Right forelimb (tissue), 1 donor: ENCODE results near the gene MRRF.
A peak's percentile ranks its signal among the peaks of the same experiment; 100 is the strongest.

Experiments used
- DNase-seq: peaks from one replicate; pipeline ENCODE4 v3.0.0-alpha.2; 2018

The MRRF gene

GRCh38 chr9:122333169-122333808 lies 68.6 kb downstream of the MRRF start:
- DNase-seq = no peak

- no peak for DNase-seq
Observed at GRCh38 chr9:122334916-122335315, 70.2 kb downstream of the MRRF start.

DNA sequence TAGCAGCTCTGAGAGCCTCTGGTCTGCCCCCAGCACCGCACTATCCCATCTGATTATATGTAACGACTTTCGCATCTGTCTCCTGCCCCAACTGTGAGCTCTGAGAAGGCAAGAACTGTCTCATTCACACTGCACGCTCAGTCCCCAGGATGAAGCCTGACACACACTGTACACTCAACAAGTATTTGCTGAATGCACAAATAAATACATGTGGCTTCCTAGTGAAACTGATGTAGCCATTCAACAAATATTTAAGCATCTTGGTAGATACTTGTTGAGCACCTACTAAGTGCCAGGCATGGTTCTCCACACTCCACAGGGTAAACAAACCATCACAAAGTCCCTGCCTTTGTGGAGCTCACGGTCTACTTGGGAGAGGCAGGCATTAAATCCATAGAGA lies 71.5 kb downstream of the MRRF start:
- no peak for DNase-seq

- no peak for DNase-seq
Observed at GRCh38 chr9:122336866-122337555, 72.3 kb downstream of the MRRF start.

DNA sequence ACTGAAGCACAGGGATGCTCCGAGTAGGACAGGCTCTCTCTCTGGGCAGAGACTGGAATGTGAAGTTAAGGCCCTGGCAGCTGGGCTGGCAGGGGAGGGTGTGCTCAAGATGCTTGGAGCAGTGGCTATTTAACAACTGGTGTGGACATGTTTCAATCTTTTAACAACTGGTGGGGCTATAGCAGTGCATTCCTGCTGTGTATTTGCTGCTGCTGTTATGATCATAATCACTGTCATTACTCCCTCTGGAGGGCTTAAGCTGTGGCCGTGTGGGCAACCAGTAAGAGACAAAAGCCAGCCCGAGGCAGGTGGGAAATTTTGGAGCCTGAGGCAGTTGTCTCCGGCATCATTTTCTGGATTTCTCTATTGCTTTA lies 72.9 kb downstream of the MRRF start:
- DNase-seq = no peak

DNA sequence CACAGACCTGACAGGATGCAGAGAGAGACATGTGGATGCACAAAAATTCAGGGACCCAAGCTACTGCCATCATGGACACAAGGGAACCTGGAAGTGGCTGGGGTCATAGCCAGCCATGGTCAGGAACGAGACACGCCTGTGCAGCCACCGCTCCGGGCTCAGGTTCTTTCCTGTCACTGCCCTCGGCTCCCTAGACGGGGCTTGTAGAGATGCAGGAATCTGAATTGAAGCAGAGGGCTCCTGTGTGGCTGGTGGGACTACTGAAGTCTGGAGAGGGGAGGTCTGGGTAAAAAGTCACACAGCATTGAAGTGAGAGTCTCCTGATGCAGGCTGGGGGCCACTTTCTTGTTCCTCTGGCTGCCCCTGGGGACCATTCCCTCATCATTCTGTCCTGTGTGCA lies 73.9 kb downstream of the MRRF start:
- peak; percentile 19 for DNase-seq

- DNase-seq = peak; percentile 33
Observed at GRCh38 chr9:122338994-122339393, 74.3 kb downstream of the MRRF start.

DNA sequence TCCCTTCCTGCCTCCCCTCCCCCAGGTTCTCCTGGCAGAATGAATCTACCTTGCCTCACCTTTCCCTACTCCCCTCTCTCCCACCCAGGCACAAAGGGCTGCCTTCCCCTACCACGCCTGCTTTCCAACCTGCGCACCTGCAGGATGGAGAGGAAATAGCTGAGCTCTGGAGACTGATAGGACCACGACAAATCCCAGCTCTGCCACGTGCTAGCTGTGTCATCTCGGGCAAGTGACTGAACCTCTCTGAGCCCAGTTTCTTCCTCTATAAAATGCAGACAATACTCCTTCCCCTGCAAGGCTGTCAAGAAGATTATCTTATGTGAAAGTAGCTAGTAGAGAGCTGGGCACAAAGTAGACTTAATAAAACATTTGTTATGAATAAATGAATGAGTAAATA lies 74.9 kb downstream of the MRRF start:
- peak; percentile 26 for DNase-seq

- DNase-seq = no peak
Observed at GRCh38 chr9:122340161-122340560, 75.5 kb downstream of the MRRF start.

GRCh38 chr9:122342323-122343050 lies 77.8 kb downstream of the MRRF start:
- peak; percentile 18 for DNase-seq

DNA sequence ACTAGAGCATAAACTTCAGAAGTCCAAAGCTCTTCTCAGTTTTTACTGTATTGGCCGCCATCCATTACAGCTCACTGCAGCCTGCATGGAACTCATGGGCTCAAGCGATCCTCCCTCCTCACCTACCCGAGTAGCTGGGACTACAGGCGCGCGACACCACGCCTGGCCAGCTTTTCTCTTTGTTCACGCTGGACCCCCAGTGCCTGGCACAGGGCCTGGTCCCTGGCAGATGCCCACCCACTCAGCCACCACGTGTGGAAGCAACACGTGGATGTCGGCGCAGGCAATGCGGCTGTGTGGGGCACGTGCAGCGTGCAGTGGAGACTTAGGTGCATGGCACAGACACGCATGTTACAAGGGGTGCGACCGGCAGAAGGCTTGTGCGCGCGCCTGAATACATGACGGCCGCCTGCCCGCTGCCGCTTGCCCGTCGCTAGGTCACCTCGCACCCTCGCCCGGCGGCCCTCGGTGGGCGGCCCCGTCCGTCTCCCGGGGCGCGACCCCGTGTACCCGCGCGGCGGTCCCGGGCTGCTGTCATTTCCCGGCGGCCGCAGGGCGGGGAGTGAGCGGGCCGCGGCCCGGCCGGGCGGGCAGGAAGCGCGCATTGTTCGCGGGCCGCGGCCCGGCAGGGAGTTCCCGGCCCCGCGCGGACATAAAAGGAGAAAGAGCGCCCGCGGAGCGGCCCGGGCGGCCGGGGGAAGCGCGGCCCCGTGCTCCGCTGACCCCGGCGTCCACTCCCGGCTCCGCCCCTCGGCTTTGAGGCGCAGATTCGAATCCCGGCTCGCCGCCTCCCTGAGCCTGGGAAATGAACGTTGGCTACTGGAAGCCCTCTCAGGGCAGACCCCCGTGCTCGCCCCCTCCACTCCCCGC lies 82.0 kb downstream of the MRRF start:
- DNase-seq = no peak

DNA sequence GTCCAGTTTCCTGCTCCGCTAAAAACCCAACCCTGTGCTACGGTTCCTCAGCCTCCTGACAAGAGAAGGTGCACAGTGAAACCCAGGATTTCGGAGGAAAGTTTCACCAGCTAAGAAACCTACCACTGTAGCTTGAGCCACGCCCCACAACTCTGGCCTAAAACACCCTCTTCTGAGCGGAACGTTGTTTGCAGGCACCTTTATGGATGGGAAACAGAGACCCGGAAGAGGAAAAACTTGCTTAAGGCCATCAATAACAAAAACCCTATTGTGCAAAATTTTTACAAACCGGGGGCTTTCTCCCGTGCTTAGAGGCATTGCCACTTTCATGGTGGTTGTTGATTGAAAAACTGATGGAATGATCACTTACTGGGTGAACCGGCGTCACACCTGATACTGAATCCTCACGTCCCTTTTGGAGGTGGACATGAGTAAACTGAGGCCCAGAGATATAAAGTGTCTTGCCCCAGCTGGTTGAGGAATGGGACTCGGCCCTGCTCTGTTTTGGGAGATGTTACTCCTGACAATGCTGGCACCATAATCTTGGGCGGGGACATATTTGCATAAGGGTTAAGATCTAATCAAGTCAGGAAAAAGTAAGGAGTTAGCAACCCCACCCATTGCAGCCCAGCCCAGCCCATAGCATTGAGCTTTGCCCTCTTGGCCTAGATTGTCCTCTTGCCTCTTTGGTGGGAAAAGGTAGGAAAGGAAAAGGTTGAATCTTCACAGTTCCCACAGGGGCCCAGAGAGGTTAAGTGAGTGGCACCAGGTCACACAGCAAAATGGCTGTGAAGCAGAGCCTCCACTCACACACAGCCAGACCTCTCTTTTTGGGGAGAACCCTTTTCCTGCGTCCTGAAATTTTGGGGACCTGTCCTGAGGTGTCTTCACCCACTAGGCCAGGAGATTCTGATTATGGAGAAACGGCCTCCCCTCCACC lies 82.9 kb downstream of the MRRF start:
- no peak for DNase-seq

GRCh38 chr9:122348288-122348777 lies 83.7 kb downstream of the MRRF start:
- no peak for DNase-seq

GRCh38 chr9:122348791-122349190 lies 84.1 kb downstream of the MRRF start:
- DNase-seq = no peak

DNA sequence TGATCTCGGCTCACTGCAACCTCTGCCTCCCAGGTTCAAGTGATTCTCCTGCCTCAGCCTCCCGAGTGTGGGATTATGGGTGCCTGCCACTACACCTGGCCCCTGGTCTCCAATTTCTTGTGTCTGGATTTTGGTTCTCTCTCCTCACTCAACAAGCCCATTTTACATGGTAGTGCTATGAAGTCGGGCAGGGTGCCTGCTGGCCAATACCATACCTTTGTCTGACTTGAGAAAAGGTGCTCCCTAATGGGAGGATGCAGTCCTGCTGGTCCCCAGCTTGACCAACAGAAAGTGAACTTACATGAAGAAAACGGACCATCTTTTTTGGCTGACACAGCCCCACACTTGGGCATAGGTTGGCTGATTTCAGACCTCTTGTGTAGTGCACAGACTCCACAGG lies 84.5 kb downstream of the MRRF start:
- no peak for DNase-seq

- DNase-seq = peak; percentile 92
Observed at GRCh38 chr9:122350577-122351355, 86.1 kb downstream of the MRRF start.

DNA sequence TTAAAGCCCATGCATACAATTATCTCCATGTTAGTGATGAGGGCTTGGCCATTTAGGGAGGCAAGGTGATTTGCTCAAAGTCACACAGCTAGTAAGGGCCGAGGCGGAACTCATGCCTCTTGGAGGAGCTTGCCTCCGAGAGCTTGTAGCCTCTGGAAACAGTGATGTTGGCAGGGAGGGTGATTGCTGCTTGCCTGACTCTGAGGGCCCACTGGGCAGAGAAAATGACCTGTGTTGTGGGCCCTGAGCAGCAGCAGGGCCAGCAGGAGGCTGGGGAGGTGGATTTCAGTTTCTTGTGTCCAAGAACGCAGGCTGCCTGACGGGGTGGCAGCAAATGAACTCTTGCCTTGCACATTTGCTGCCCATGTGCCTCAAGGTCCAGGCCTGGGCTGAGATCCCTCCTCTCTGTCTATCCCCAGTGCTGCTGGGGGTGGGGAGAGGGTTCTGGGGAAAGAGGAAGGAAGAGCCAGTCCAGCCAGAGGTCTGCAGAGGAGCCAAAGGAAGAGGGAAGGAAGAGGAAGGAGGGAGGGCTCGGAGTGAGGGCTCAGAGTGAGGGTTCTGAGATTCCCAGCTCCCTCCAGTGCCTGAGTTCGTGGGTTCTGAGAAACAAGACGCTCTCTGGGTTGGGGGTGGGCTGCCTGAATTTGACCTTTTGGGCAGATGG lies 90.0 kb downstream of the MRRF start:
- DNase-seq = no peak

DNA sequence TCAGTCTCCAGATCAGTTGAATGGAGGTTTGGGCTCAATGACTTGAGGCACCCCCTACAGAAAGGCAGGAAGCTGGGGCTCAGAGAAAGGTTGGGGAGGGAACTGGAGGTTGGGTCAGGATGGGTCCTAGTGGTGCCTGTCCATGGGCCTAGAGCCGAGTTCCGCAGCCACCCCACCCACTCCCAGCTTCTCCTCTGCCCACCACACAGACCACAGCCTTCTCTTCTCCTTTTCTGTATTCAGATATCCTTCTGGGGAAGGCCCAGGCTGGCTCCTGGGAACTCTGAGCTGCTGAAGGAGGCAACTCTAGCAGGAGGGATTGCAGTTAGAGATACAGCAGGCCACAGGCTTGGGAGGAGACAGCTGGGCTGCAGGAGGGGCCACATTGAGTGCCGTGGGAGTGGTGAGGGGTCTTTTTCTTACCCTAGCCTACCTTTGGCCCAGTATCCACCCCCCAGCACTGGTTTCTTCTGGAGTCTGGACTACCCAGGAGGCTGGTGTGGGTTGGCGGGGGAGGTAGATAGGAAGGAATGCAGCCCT lies 90.7 kb downstream of the MRRF start:
- no peak for DNase-seq

- DNase-seq = no peak
Observed at GRCh38 chr9:122356627-122357026, 91.9 kb downstream of the MRRF start.

- DNase-seq = no peak
Observed at GRCh38 chr9:122360891-122361290, 96.2 kb downstream of the MRRF start.
